Measurements from ENCODE around the gene RBM44.

DNA sequence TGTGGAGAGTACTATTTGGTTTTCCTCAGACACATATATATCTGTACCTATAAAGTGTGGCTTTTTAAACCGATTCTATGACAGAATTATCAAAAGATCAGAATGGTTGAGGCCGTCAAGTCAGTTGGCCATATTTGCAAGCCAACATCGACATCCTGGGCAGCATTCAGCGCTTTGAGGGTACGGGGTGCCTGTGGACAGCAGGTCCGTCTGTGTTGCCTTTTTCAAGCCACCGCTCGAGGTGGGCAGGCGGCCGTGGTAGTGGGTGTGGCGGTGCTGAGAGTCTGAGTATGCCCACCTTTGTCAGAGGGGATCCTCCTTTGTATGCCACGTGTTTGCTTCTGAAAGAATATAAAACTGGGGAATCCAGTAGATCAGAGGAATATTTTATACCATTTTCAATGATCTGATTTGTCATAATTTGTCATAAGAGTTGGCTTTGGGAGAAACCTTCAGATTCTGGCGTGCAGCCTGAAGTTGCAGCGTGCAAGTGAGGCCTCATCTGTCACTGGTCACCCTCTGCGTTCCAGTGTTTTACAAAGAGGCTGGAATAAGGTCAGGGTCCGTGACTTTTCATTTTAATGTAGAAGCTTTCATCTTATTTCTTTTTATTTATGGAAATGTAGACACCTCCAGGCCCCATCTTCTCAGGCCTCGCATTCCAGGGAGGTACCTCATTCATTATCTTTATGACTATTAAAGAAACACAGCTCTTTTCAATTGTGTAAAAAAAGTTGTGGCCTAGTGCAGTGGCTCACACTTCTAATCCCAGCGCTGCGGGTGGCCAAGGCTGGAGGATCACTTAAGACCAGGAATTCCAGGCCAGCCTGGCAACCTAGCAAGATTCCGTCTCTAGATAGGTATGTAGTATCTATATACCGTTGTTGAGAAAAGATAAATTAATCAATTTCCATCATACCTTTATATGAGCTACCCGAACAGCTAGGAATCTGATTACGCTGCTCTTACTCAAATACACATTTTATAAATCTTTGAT lies 37.8 kb upstream of the RBM44 start:
- TF ChIP-seq CTCF (conservative IDR thresholded peaks at IDR 0.05; ENCODE audit: low read depth, low read length) = no peak
- no peak for TF ChIP-seq EZH2phosphoT487 (IDR thresholded peaks at IDR 0.05; ENCODE audit: borderline replicate concordance, low read length)
- TF ChIP-seq EZH2 (IDR thresholded peaks at IDR 0.05; ENCODE audit: low read length, unreplicated experiment) = no peak
